DOHH2 (cell line): ENCODE results near the gene DOHH.

Source experiments
- EZH2phosphoT487 ChIP-seq: fragments of 200-600 bp; sonication (generic); IDR thresholded peaks from 2 replicates; pipeline ENCODE4 v1.6.1; 2017; ENCODE audit warnings: borderline replicate concordance, mild to moderate bottlenecking, antibody characterized with exemption, low read length, moderate library complexity, mixed read lengths
- TF ChIP-seq, protein P1 (sequence below): fragments of 200-600 bp; sonication (generic); IDR thresholded peaks from one replicate; pipeline ENCODE4 v1.5.1; 2014; ENCODE audit warnings: antibody characterized with exemption, mild to moderate bottlenecking, low read depth, low read length; ENCODE audit not compliant: poor library complexity, severe bottlenecking

- TF ChIP-seq, protein P1, sequence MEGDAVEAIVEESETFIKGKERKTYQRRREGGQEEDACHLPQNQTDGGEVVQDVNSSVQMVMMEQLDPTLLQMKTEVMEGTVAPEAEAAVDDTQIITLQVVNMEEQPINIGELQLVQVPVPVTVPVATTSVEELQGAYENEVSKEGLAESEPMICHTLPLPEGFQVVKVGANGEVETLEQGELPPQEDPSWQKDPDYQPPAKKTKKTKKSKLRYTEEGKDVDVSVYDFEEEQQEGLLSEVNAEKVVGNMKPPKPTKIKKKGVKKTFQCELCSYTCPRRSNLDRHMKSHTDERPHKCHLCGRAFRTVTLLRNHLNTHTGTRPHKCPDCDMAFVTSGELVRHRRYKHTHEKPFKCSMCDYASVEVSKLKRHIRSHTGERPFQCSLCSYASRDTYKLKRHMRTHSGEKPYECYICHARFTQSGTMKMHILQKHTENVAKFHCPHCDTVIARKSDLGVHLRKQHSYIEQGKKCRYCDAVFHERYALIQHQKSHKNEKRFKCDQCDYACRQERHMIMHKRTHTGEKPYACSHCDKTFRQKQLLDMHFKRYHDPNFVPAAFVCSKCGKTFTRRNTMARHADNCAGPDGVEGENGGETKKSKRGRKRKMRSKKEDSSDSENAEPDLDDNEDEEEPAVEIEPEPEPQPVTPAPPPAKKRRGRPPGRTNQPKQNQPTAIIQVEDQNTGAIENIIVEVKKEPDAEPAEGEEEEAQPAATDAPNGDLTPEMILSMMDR = no peak
- no peak for TF ChIP-seq EZH2phosphoT487
These were observed 1.3 kb upstream of the DOHH start for GRCh38 chr19:3501780-3502179.
